GM12872 (cell line): ENCODE measurements around the gene DLG3.

Experiments used
- TF ChIP-seq, protein P1 (sequence below): IDR thresholded peaks from 3 replicates; pipeline ENCODE4 v1.5.1; 2011; ENCODE audit warnings: low read depth, mild to moderate bottlenecking, low read length, moderate library complexity; ENCODE audit not compliant: insufficient read depth

DLG3 gene

GRCh38 chrX:70454441-70455365 is 10.1 kb downstream of the DLG3 start:
- TF ChIP-seq, protein P1, sequence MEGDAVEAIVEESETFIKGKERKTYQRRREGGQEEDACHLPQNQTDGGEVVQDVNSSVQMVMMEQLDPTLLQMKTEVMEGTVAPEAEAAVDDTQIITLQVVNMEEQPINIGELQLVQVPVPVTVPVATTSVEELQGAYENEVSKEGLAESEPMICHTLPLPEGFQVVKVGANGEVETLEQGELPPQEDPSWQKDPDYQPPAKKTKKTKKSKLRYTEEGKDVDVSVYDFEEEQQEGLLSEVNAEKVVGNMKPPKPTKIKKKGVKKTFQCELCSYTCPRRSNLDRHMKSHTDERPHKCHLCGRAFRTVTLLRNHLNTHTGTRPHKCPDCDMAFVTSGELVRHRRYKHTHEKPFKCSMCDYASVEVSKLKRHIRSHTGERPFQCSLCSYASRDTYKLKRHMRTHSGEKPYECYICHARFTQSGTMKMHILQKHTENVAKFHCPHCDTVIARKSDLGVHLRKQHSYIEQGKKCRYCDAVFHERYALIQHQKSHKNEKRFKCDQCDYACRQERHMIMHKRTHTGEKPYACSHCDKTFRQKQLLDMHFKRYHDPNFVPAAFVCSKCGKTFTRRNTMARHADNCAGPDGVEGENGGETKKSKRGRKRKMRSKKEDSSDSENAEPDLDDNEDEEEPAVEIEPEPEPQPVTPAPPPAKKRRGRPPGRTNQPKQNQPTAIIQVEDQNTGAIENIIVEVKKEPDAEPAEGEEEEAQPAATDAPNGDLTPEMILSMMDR = peak; percentile 81

GRCh38 chrX:70455366-70456202 is 10.9 kb downstream of the DLG3 start:
- TF ChIP-seq, protein P1 = no peak

DNA sequence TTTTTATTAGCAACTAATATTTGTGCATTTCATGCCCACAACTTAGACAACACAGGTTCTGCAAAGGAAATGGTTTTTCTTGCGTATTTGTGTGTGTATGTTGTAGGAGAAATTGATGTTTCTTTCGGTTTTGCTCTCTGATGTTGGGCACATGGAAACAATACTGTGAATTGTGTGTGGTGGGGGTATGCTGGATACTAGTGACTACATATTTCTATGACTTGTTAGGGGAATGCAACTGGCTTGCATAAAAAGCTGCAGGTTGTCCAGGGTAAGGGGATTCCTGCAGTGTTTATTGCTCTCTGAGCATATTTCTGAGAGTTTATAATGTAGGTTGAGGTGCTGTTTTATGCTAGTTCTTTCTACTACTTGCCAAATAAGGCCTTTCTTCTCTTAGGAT is 11.6 kb downstream of the DLG3 start:
- TF ChIP-seq, protein P1 = no peak

DNA sequence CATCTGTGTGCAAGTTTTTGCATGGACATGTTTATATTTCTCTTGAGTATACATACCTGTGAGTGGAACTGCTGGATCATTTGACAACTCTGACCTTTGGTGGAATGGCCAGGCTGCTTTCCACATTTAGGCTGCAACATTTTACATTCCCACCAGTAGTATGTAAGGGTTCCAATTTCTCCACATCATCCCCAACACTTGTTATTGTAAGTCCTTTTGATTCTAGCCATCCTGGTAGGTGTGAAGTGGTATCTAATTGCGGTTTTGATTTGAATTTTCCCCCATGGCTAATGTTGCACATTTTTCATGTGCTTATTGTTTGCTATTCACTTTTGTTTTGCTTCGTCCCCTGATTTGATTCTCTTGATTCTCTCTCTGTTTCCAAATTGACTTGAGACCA is 16.4 kb downstream of the DLG3 start:
- TF ChIP-seq, protein P1 = no peak

GRCh38 chrX:70464051-70464450 is 19.4 kb downstream of the DLG3 start:
- TF ChIP-seq, protein P1 = no peak

DNA sequence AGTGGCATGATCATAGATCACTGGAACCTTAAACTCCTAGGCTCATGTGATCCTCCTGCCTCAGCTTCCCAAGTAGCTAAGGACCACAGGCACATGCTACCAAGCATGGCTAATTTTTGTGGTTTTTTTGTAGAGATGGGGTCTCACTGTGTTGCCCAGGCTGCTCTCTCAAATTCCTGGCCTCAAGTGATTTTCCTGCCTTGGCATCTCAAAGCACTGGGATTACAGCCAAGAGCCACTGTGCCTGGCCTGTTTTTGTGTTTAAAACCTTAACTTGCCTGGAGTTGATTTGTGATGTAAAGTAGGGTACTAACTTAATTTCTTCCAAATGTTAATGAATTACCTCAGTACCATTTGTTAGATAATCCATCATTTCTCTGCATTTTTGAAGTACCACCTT is 22.3 kb downstream of the DLG3 start:
- TF ChIP-seq, protein P1 = no peak

DNA sequence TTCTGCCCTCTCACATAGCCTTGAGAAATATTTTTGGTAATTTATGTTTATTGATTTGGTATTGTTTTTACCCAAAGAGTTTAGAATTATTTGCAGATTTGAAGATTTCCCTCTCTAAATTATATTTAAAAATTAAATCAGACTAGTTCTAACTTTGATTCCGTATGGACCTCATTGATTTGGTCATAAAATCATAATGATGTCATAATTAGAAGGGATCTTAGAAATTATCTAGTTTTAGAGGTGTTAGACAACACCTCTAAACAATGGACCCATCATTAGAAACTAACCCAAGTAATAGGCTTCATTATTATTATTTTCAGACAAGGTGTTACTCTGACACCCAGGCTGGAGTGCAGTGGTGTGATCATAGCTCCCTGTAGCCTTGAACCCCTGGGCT is 24.1 kb downstream of the DLG3 start:
- TF ChIP-seq, protein P1 = no peak
